AG09319 (cell line): ENCODE measurements around the gene ATXN7L1.

Experiments used
- DNase-seq: peaks from one replicate; pipeline ENCODE4 v3.0.0-alpha.2; 2010; ENCODE audit warnings: low read depth; ENCODE audit errors: extremely low read depth
- TF ChIP-seq, protein P1 (sequence below): IDR thresholded peaks from 2 replicates; pipeline ENCODE4 v1.5.1; 2011; ENCODE audit warnings: low read depth, mild to moderate bottlenecking, inconsistent platforms, low read length, moderate library complexity

Gene ATXN7L1

DNA sequence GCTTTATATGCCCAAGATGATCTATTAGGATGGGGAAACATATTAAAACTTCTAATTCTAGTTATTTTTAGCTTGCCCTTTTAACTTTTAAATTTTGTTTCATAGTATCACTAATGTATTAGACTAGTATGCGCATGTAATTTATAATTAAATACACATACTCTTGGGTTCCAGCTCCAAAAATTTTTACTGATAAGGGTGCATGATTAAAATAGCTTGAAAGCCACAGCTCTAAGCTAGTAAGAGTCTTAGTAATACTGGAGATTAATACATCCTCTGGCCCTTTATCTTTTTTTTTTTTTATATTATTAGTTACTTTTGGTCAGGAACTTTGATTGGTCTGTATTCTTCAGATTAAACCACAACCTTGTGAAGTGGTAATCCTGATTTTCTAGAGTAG is 53.6 kb downstream of the ATXN7L1 start:
- TF ChIP-seq, protein P1, sequence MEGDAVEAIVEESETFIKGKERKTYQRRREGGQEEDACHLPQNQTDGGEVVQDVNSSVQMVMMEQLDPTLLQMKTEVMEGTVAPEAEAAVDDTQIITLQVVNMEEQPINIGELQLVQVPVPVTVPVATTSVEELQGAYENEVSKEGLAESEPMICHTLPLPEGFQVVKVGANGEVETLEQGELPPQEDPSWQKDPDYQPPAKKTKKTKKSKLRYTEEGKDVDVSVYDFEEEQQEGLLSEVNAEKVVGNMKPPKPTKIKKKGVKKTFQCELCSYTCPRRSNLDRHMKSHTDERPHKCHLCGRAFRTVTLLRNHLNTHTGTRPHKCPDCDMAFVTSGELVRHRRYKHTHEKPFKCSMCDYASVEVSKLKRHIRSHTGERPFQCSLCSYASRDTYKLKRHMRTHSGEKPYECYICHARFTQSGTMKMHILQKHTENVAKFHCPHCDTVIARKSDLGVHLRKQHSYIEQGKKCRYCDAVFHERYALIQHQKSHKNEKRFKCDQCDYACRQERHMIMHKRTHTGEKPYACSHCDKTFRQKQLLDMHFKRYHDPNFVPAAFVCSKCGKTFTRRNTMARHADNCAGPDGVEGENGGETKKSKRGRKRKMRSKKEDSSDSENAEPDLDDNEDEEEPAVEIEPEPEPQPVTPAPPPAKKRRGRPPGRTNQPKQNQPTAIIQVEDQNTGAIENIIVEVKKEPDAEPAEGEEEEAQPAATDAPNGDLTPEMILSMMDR = no peak
- no peak for DNase-seq

DNA sequence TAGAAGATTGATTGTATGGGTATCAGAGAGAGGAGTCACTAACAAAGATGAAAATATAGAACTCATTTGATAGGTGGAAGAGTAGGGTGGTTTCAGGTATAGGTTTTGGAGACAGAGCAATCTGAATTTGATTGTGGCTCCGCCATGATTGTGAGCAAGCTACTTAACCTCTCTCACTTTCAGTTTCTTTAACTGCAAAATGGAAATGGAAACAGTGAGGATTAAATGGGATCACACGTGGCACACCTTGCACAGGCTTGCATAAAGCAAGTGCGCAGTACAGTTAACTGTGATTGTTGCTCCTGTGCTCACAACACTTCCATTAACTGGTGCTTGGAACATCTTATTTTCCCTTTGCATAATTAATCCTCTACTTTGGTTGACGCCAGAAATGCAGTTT is 54.9 kb downstream of the ATXN7L1 start:
- DNase-seq = no peak
- TF ChIP-seq, protein P1 = no peak

DNA sequence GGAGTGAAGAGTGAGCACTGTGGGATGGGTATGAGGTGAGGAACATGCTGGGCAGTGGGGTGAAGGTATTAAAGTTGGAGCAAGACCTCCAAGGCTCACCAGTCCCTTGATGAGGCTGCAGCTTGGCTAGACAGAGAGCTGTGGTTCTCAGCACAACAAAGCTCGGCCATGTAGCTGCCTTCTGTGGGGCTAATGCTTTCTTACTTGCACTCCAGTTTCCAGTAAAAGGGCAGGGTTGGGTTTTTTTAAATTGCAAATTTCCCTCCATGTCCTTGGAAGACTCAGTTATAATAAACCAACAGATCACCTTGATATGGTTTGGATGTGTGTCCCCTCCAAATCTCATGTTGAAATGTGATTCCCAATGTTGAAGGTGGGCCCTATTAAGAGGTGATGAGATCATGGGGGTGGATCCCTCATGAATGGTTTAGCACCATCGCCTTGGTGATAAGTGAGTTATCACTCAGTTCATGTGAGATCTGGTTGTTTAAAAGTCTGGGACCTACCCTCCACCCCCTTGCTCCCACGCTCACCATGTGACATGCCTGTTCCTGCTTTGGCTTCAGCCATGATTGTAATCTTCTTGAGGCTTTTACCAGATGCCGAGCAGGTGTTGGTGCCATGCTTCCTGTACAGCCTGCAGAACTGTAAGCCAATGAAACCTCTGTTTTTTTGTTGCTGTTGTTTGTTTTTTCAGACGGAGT is 55.9 kb downstream of the ATXN7L1 start:
- TF ChIP-seq, protein P1 = no peak
- no peak for DNase-seq

DNA sequence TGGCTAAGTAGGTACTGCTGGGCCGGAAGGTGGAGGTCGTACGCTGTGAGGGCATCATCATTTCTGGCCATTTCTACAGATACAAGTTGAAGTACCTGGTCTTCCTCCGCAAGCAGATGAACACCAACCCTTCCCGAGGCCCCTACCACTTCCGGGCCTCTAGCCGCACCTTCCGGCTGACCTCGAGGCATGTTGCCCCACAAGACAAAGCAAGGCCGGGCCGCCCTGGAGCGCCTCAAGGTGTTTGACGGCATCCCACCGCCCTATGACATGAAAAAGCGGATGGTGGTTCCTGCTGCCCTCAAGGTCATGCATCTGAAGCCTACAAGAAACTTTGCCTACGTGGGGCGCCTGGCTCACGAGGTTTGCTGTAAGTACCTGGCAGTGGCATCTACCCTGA is 56.8 kb downstream of the ATXN7L1 start:
- TF ChIP-seq, protein P1 = no peak
- no peak for DNase-seq

DNA sequence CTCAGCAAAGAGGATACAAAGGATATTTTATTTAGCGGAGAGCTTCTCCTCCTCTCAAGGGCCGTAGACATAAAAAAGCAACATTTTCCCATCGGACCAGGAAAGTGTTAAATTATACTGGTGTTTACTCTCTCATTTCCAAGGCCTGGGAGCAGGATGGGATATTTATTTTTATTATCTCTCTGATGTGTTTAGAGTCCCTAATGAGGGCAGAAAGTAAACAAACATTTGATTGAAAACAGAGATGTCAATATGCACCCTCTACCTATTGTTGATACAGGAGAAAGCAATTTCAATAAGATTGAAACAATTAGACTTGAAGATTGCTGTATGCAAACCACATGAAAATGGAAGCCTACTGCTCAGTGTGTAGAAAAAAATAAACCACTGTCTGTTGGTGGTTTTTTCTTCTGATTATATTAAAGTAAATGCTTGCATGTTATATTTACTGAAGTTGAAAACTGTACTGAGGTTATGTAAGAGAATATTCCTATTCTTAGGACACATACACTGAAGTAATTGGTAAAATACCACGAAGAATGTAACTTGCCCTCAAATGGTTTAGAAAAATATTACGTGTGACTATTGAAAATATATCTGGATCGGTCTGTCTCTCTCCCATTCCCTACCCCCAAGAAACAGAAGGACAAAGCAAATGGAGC is 59.3 kb downstream of the ATXN7L1 start:
- TF ChIP-seq, protein P1 = no peak
- DNase-seq = no peak

DNA sequence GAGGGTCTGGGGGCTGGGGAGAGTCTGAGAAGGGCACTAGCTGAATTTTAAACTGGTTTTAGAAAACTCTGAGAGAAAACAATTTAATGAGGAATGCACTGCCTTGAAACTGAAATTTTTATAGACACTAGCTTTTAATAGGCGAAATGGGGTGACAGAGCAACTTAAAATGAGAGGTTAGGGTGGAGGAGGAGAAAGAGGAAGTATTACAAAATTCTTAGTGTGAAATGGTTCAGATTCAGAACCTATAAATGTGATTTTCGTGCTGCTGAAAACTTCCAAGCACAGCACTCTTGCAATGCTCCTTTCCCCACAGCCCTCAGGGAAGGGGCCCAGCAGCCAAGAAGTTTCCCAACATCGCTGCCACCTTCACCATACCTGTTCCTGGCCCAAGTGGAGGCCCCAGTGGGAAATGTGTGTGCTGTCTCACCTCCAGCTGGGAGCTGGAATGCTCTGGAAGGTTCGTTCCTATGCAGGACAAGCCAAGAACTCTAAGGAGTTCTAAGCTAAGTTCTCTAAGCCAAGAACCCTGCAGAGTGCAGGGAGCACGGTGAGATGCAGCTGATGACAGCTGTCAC is 60.0 kb downstream of the ATXN7L1 start:
- TF ChIP-seq, protein P1 = no peak
- no peak for DNase-seq

DNA sequence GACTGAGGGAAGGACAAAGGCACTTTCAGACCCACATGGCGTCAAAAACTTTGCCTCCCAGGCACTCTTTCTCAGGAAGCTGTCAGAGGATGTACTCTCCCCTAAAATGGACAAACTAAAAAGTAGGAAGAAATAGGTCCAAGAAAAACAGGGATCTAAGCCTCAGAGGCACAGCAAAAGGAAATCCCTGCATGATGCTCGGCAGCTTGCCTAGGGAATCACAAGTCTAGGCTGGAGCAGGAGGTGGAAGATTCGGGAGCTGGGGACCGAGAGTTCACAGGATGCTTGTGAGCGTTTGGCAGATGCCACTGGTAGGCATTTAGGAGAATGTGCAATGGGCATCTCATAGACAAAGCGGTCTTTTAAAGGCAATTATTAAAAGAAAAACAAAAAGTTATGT is 60.8 kb downstream of the ATXN7L1 start:
- TF ChIP-seq, protein P1 = no peak
- no peak for DNase-seq
